GM18505 (cell line): ENCODE data around the gene IFNK.

Source experiments
- ATAC-seq: cut with Tn5 transposase; IDR thresholded peaks from one replicate; pipeline ENCODE4 v1.9.1; 2021; ENCODE audit not compliant: unreplicated experiment
- POLR2A ChIP-seq: IDR thresholded peaks from 4 replicates; pipeline ENCODE4 v1.6.1; 2011; ENCODE audit warnings: borderline replicate concordance; ENCODE audit not compliant: insufficient read depth, insufficient read length; ENCODE audit errors: extremely low read depth

Gene IFNK, protein sequence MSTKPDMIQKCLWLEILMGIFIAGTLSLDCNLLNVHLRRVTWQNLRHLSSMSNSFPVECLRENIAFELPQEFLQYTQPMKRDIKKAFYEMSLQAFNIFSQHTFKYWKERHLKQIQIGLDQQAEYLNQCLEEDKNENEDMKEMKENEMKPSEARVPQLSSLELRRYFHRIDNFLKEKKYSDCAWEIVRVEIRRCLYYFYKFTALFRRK

DNA sequence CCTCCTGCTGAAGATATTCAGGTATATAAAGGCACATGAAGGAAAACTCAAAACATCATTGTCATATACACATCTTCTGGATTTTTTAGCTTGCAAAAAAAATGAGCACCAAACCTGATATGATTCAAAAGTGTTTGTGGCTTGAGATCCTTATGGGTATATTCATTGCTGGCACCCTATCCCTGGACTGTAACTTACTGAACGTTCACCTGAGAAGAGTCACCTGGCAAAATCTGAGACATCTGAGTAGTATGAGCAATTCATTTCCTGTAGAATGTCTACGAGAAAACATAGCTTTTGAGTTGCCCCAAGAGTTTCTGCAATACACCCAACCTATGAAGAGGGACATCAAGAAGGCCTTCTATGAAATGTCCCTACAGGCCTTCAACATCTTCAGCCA, at the start of gene IFNK:
IFNK (plus strand) TSS at position 55 of the 400 bp plus-strand sequence; CDS start at position 102, 47 bp downstream.
- TF ChIP-seq POLR2A: no peak
- ATAC-seq: no peak

DNA sequence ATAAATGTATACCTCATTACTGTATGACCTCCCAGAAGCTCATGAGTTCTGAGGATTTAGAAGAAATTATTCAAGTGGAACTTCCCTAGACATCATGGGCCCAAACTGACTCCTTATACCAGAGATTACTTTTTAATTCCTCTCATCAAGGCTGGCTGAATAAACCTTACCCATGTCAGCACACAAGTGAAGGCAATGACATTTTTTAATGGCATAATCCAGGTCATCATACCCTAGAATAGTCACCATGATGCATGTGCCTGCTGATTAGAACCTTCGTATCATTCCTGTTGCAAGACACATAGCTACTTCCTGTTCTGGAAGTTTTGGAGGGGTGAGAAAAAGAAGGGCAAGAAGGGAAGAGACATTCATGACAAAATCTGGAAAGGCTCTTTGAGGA, 49.8 kb upstream of the IFNK start:
- ATAC-seq: no peak
- TF ChIP-seq POLR2A: no peak

DNA sequence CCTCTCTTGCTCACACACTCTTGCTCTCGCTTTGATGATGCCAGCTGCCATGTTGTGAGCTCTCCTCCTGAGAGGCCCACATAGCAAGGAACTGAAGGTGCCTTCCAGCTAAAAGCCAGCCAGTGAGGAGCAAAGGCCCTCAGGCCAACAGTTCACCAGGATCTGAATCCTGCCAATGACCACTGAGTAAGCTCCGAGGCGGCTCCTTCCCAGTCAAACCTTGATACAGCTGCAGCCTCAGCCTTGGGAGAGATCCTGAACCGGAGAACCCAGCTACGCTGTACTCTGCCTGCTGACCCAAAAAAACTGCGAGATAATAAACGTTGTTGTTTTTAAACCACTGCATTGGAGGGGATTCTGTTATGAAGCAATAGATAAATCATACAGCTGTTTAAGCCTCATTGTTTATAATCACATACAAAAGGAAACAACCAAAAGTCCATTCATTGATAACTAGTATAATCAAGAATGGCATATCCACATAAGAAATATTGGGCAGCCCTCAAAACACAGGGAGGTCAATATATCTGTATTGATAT, 49.0 kb upstream of the IFNK start:
- no peak for ATAC-seq
- TF ChIP-seq POLR2A: no peak

DNA sequence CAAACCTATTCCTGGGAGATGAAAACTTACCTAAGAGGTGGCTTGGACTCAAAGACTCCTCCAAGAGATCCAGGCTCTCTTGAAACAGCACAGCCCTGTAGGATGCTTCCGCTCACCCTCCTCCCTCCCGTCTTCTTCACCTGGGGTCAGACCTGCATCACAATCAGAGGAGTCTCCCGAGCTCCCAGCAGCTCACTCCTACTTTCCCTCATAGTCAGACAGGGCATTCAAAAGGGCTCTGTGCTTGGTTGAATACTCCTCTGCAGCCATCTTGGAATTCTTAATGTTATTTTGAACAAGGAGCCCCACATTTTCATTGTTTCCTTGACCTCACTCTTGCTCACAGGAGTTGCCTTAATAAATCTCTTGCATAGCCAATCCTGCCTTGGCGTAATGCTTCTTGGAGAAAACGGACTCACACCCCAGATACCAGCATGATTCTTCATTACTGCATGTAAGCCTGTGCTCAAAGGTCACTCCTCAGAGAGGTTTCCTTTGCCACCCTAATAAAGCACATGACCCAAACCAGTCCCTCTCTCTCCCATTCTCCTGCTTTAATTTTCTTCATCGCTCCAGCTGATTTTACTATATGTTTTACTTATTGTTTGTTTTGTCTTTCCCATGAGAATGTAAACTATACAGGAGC, 47.1 kb upstream of the IFNK start:
- no peak for TF ChIP-seq POLR2A
- ATAC-seq: no peak

DNA sequence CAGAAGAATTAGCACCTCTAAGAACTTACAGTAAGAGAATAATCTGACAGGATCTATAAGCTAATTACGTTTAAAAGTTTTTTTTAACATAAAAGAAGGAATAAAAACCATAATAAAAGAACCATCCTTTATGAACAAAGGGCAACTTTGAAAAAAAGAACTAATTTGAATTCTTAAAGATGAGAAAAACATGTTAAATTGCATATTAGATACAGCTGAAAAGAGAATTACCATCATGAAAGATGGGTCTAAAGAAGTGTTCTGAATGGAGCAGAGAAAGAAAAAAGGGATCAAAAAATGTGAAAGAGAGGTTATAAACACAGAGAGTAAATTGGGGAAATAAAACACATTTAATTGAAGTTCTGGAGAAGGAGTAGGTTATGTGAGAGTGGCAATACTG, 45.8 kb upstream of the IFNK start:
- no peak for TF ChIP-seq POLR2A
- ATAC-seq: no peak

DNA sequence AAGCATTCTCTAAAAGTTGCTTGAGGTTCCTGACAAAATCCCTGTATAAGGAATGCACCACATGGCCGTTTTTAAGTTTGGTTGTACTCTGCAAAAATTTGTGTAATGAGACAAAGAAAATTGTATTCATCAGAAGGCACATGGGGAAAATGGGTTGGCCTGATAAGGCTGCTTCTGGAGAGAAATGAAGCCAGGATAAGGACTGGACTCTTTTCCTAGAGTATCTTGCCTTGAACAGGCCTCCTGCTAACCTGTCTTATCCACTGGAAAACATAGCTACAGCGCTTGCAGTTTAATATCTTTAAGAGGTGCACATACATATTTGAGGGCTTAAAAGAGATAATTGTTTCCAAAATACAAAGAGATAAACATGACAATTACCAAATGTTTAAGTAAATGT, 41.4 kb upstream of the IFNK start:
- no peak for TF ChIP-seq POLR2A
- no peak for ATAC-seq

DNA sequence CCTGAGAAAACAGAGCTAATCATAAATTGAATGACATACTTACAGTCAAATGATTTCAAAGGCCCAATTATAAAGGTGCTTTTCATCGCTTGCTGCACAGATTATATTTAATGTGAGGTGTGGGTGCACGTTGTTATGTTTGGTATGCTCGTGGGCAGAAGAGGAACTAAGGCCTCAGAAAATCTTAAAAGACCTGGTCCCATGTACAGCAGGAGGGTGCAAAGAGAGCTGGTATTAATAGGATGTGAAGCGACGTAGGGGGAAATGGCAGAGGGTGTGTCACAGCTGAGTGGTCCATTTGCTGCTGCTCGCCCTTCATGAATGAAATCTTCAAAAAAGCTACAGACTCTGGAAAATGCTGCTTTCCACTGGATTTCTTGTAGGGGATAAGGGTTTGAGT, 40.5 kb upstream of the IFNK start:
- ATAC-seq: no peak

DNA sequence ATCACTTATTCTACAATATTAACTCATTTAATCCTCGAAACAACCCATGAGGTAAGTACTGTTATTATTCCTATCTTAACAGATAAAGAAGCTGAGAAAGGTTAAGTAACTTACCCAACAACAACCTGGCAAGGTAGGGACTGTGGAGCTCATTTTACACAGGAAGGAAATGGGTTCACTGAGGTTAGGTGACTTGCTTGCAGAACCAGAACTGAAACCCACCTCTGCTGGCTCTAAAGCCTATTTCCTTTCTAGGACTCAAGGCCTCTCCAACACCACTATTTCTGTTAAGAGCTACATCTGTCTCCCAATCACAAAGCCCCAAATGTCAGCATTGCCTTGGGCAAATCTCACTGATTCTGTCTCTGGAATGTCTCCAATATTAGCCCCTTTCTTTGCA, 38.9 kb upstream of the IFNK start:
- no peak for TF ChIP-seq POLR2A
- peak; percentile 76 for ATAC-seq

More for the DNA sequence above, 40.5 kb upstream of the IFNK start:
- no peak for TF ChIP-seq POLR2A

DNA sequence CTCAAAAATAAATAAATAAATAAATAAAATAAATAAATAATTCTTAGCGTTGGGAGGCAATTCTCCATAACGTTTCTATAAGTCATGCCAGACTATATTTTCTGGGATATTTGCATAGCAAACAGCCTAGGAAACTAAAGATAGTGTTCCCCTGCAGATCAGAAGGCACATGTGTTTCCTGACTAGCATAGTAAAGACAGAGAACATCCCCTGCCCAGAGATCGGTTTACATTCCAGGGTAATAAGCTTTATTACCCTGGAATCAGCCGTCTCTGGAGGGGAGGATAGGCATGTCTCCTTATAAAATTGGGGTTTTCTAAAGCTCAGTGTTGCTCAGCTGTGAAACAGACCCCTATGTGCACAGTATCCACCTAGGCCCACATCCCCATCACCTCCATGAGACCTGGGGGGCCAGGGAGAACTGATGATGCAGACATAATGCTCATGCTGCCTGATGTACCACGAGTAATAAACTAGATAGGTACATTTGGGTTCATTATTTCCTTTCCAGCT, 36.9 kb upstream of the IFNK start:
- no peak for TF ChIP-seq POLR2A

DNA sequence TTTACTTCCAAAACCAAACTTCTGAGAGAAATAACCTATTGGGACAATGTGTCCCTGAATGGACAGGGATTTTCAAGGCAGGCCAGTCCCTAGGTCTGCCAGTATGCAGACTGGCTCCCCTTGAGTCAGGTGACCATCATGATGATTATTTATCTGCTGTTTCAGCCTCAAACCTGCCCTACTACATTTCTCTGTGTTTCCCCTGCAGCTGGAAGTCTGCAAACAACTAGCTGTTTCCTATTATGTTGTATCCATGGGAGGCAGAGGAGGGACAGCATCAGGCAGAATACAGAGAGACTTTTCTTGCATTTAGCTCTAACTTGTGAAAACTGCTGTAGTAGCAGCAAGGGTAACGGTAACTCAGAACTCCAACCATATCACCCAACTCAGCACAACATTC, 36.2 kb upstream of the IFNK start:
- no peak for TF ChIP-seq POLR2A

More for the DNA sequence above, 36.9 kb upstream of the IFNK start:
- no peak for ATAC-seq

DNA sequence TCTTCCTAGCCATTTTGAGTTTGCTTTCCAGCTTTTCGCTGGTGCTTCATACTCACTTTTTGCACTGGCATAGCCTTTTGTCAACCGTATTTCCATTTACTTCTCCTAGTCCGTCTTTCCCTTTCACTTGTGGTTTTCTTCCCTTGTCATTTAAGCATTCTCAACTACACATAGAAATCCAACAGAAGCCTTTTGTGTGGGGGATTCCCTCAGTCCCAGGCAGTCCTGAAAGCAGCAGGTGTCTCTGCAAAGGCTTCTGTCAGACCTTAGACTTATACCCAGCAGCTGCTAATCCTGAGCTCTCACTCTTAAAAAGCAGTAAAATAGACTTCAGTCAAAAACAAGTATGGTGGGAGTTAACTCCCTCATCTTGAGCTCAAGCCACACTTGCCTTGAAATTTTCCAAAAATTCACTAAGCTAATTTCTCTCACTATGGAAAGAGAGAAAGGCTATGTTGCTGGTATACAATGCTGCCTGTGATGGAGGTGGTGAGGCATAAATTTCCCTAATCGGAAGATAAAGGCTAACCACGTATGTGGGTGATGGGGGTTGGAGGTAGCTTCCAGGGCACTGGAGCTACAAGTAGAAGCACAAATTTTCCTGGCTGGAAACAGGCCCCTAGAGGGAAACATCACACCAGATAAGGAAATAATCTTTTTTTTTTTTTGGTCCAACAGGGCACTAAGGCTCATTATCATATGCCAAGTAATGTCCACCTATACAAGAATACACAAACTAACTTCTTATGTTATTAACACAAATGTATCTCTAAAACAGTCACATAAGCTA, 34.8 kb upstream of the IFNK start:
- TF ChIP-seq POLR2A: no peak
- peak; percentile 56 for ATAC-seq

More for the DNA sequence above, 36.2 kb upstream of the IFNK start:
- no peak for ATAC-seq

DNA sequence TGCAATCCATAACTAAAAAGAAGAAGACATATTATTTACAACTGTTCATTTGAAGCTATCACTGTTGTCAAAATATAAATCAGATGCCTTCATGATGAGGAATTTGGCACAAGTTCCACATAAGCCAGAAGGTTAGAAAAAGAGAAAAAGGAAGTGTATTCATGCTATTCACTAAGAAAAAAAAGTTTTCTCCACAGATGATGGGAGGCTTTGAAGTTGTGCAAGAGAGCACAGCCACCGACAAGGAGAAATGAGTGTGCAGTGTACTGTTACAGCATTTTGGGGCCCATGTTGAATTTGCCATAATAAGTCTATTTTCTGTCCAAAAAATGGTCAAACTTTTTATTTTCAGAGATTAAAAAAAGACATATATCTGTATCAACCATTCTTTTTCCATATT, 32.9 kb upstream of the IFNK start:
- no peak for TF ChIP-seq POLR2A
- ATAC-seq: peak; percentile 63

DNA sequence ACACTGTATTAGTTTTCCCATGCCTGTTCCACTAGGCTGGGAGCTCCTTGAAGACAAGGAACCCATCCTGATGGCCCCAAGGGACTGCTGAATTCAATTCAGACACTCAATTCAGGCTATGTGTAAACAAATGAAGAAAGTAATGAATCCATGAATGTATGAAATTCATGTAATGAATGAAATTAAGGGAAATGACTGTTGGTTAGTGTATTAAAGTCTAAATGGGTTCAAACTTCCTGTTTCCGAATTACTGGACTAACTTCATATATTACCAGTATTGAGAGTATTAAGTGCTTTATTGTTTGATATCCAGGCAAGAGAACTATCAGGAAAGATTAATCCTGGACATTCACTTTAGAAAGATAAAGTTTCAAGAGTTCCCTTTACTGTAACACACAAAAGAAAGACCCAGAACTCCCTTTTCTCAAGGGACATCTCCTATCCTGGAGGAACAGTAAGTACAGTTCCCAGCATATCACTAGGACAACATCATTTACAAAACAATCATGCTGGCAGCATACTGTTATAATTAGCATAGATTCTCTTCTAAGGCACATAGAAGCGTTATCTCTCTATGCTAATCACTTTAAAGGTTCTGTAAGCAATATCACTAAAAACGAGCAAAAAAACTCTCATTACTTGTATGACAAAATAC, 28.5 kb upstream of the IFNK start:
- ATAC-seq: no peak
- TF ChIP-seq POLR2A: no peak
